ENCODE results near the gene TDP2. TPM values are rescaled to one million over a fixed set of nuclear protein-coding genes. Genes with fewer than 3 reads are reported as not detected.

TDP2 gene
- total RNA-seq, 1 experiment from 2014 or later, result 30.2 TPM

DNA sequence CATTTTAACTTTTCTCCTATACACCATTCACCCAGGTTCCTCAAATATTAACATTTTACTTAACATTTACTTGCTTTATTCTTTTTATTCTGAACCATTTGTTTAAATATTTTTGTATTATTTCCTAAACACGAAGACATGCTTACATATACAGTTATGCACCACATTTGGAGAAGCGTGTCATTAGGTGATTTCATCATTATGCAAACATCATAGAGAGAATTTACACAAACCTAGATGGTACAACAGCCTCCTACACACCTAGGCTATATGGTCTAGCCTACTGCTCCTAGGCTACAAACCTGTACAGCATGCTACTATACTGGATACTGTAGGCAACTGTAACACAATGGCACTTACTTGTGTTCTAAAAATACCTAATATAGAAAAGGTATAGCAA, 6.6 kb downstream of the TDP2 start:
- Histone ChIP-seq H3K9me2 (ENCODE audit: insufficient read depth) (no peaks in the 10 kb centered on the region), H3K9me3 (ENCODE audit: control insufficient read depth in 1 of 2, insufficient read depth in 1 of 2, low read depth in 1 of 2, low read length in 2 of 2) (no peaks in the 10 kb centered on the region), H2AFZ (ENCODE audit: low read depth, low read length, poor library complexity, severe bottlenecking) (no peak overlapping the region), H3K9ac (ENCODE audit: low read length) (no peak overlapping the region), H3K4me2 (ENCODE audit: low read length) (no peak overlapping the region), H3K4me1 (ENCODE audit: control insufficient read depth in 1 of 2, insufficient read depth in 2 of 2, low read length in 2 of 2) (peaks cover under 1 to 2% of the 10 kb centered on the region in 2 experiments; a peak in 2 of 4 replicates), H4K20me1 (ENCODE audit: insufficient read depth) (no peaks in the 10 kb centered on the region), H3K79me2 (ENCODE audit: insufficient read depth, low read length) (peaks cover 25% of the 10 kb centered on the region), H3K27ac (ENCODE audit: low read depth, low read length) (no peak overlapping the region), H3K27me3 (ENCODE audit: insufficient read depth, low read length) (no peaks in the 10 kb centered on the region), H3K4me3 (replicated peaks in 1 of 2; ENCODE audit: low read depth in 1 of 2, low read length in 2 of 2) (no peak overlapping the region), H3K36me3 (ENCODE audit: control insufficient read depth in 1 of 2, insufficient read depth in 2 of 2, low read length in 2 of 2) (peaks cover 11 to 12% of the 10 kb centered on the region in 2 experiments; a peak in 2 of 4 replicates)
- ATAC-seq, result no peak
- intact Hi-C loops (cut with micrococcal nuclease), result no loop called here
- ChIA-PET POLR2A (no interaction called here), RAD21 (ENCODE audit: low non-redundant PET in 1 of 2, low total read pairs in 2 of 2, uncharacterized antibody in 2 of 2, unreplicated experiment in 2 of 2) (no interaction called here), CTCF (no interaction called here)
- TF ChIP-seq ELF1 (IDR thresholded peaks at IDR 0.05; ENCODE audit: borderline replicate concordance, low read depth) (no peak), POLR2A (IDR thresholded peaks at IDR 0.05; ENCODE audit: borderline replicate concordance, extremely low read depth, insufficient read depth, insufficient read length) (no peak), EGR1 (IDR thresholded peaks at IDR 0.05; ENCODE audit: low read depth) (no peak), CBX3 (IDR thresholded peaks at IDR 0.05; ENCODE audit: low read depth) (no peak), SP1 (IDR thresholded peaks at IDR 0.05; ENCODE audit: low read depth) (no peak), CEBPB (IDR thresholded peaks at IDR 0.05; ENCODE audit: low read depth) (no peak), YY1 (IDR thresholded peaks at IDR 0.05; ENCODE audit: extremely low read depth, insufficient replicate concordance, low read depth, low read length) (no peak), TCF7L2 (IDR thresholded peaks at IDR 0.05; ENCODE audit: borderline replicate concordance, extremely low read depth, insufficient read depth, insufficient read length) (no peak), SRF (IDR thresholded peaks at IDR 0.05; ENCODE audit: low read depth) (no peak), RAD21 (IDR thresholded peaks at IDR 0.05; ENCODE audit: low read depth) (no peak), FOSL1 (IDR thresholded peaks at IDR 0.05; ENCODE audit: low read depth) (no peak), SIN3A (IDR thresholded peaks at IDR 0.05; ENCODE audit: low read depth) (no peak), JUND (IDR thresholded peaks at IDR 0.05) (no peak), POLR2AphosphoS5 (IDR thresholded peaks at IDR 0.05; ENCODE audit: low read depth, low read length) (no peak), EZH2 (IDR thresholded peaks at IDR 0.05) (no peak)
- TF ChIP-seq, protein P1, sequence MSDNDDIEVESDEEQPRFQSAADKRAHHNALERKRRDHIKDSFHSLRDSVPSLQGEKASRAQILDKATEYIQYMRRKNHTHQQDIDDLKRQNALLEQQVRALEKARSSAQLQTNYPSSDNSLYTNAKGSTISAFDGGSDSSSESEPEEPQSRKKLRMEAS (IDR thresholded peaks at IDR 0.05), result no peak
- TF ChIP-seq, protein P2, sequence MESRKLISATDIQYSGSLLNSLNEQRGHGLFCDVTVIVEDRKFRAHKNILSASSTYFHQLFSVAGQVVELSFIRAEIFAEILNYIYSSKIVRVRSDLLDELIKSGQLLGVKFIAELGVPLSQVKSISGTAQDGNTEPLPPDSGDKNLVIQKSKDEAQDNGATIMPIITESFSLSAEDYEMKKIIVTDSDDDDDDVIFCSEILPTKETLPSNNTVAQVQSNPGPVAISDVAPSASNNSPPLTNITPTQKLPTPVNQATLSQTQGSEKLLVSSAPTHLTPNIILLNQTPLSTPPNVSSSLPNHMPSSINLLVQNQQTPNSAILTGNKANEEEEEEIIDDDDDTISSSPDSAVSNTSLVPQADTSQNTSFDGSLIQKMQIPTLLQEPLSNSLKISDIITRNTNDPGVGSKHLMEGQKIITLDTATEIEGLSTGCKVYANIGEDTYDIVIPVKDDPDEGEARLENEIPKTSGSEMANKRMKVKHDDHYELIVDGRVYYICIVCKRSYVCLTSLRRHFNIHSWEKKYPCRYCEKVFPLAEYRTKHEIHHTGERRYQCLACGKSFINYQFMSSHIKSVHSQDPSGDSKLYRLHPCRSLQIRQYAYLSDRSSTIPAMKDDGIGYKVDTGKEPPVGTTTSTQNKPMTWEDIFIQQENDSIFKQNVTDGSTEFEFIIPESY (IDR thresholded peaks at IDR 0.05; ENCODE audit: extremely low read depth, insufficient replicate concordance, low read length), result no peak
- TF ChIP-seq, protein P3, sequence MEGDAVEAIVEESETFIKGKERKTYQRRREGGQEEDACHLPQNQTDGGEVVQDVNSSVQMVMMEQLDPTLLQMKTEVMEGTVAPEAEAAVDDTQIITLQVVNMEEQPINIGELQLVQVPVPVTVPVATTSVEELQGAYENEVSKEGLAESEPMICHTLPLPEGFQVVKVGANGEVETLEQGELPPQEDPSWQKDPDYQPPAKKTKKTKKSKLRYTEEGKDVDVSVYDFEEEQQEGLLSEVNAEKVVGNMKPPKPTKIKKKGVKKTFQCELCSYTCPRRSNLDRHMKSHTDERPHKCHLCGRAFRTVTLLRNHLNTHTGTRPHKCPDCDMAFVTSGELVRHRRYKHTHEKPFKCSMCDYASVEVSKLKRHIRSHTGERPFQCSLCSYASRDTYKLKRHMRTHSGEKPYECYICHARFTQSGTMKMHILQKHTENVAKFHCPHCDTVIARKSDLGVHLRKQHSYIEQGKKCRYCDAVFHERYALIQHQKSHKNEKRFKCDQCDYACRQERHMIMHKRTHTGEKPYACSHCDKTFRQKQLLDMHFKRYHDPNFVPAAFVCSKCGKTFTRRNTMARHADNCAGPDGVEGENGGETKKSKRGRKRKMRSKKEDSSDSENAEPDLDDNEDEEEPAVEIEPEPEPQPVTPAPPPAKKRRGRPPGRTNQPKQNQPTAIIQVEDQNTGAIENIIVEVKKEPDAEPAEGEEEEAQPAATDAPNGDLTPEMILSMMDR (IDR thresholded peaks at IDR 0.05 in 2 of 3, conservative IDR thresholded peaks at IDR 0.05 in 1 of 3; ENCODE audit: borderline replicate concordance in 1 of 3, insufficient read depth in 1 of 3, low read depth in 2 of 3, low read length in 2 of 3), result no peak
- DNase-seq (ENCODE audit: low read depth, low spot score), result no peak
- BruUV-seq (replicated peaks), result no TSS peak

All from HCT116 (cell line).